Fibroblast of villous mesenchyme (primary cell): ENCODE measurements around the gene DNAH12. TPM values are rescaled to one million over a fixed set of nuclear protein-coding genes. Genes with fewer than 3 reads are reported as not detected.

Experiments
- DNase-seq: peaks from one replicate; pipeline ENCODE4 v3.0.0-alpha.2; 2010; ENCODE audit warnings: low read depth
- H3K4me3 ChIP-seq: 2 replicates; pipeline ENCODE4 v1.5.1; 2011; ENCODE audit warnings: low read depth, mild to moderate bottlenecking, low read length
- CTCF ChIP-seq: IDR thresholded peaks from 2 replicates; pipeline ENCODE4 v1.5.1; 2012; ENCODE audit warnings: low read depth, mild to moderate bottlenecking, low read length; ENCODE audit not compliant: insufficient read depth
- total RNA-seq: library from RNA; depleted of rRNA; stranded (reverse); fragments of >200 nt; gene quantifications from 2 replicates; pipeline ENCODE4 v1.2.3, GENCODE V29; 2012

Gene DNAH12
- total RNA-seq, 1 donor, result under 0.01 TPM

- TF ChIP-seq CTCF, result peak; percentile 19
- no peak overlapping the region for H3K4me3 ChIP-seq
- no peak for DNase-seq
These were observed 38.5 kb upstream of the DNAH12 start for GRCh38 chr3:57582474-57583168.

DNA sequence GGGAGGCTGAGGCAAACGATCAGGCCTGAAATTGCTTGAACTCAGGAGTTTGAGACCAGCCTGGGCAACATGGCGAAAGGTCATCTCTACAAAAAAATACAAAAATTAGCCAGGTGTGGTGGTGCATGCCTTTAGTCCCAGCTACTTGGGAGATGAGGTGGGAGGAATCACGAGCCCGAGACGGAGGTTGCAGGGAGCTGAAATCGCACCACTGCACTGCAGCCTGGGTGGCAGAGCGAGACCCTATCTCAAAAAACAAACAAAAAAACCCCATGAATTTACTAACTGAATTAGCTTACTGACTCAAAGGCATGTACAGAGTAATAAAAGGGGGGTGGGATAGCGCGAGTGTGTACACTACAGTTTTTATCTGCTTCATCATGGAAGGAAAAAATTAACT is 33.7 kb upstream of the DNAH12 start:
- DNase-seq, result no peak
- no peak for TF ChIP-seq CTCF
- no peak overlapping the region for H3K4me3 ChIP-seq

DNA sequence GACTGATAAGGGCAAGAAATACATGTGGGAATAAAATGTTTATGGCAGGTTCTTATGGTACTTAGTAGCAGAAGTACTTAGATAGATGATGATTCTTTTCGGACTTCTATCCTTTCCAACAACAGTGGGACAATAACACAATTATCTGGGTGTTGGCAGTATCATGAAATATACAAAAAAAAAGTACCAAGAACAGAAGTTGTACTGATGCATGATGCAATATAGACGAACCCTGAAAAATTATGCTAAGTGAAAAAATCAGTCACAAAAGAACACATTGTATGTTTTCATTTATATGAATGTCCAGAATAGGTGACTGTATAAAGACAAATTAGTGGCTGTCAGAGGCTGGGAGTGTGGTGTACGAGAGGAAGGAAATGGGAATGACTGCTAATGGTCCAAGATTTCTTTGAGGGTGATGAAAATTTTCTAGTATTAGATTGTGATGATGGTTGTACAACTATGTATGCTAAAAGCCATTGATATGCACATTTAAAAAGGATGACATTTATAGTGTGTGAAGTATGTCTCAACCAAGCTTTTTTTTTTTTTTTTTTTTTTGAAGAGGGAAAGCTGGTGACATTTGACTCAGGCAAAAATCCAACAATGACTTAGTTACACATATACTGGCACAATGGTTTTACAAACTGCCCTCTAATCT is 32.0 kb upstream of the DNAH12 start:
- no peak for DNase-seq
- no peak for TF ChIP-seq CTCF
- H3K4me3 ChIP-seq, result no peak overlapping the region

- H3K4me3 ChIP-seq, result no peak overlapping the region
- no peak for TF ChIP-seq CTCF
- no peak for DNase-seq
These were observed 28.0 kb upstream of the DNAH12 start for GRCh38 chr3:57572096-57572495.

DNA sequence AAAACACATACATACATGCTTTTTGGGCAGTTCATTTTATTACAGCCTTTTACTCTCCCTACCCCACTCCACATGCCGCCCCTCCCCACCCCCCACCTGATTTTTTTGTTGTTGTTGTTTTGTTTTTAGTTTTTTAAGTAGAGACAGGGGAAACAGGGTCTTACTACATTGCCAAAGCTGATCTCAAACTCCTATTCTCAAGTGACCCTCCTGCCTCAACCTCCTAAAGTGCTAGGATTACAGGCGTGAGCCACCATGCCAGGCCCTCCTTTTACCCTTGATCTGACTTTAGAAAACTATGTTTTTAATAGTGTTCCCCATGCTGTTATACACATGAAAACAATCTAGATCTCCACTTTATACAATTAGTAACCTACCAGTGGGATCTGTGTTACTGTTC is 26.7 kb upstream of the DNAH12 start:
- TF ChIP-seq CTCF, result no peak

DNA sequence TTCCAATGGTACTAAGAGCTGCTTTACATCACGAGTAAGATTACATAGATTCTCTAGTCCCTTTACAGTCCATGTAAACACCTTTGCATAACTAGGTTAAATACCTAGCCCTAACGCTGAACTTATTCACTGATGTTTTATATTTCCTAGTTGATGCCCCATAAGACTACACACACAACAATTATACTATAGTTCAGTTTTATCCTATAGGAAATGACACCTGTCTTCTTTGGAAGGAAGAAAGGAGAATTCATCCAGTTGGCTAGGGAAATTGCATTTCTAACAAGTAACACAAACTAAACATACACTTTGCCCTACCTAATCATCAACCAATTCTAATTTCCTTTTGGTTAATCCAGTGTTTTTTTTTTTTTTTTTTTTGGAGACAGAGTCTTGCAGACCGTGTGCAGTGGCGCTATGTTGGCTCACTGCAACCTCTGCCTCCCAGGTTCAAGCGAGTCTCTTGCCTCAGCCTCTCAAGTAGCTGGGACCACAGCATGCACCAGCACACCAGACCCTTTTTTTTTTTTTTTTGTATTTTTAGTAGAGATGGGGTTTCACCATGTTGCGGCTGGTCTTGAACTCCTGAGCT is 25.8 kb upstream of the DNAH12 start:
- H3K4me3 ChIP-seq, result no peak overlapping the region
- no peak for DNase-seq
- no peak for TF ChIP-seq CTCF

More for the DNA sequence above, 26.7 kb upstream of the DNAH12 start:
- no peak overlapping the region for H3K4me3 ChIP-seq
- no peak for DNase-seq

DNA sequence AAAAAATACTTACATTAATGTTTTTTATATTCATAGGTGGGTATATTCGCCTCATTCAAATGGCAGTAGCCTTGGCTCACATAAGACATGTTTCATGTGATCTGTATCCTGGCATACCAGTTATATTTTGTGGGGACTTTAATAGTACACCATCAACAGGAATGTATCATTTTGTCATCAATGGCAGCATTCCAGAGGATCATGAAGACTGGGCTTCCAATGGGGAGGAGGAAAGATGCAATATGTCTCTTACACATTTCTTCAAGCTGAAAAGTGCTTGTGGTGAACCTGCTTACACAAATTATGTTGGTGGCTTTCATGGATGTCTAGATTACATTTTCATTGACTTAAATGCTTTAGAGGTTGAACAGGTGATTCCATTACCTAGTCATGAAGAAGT is 15.4 kb upstream of the DNAH12 start:
- TF ChIP-seq CTCF, result no peak
- no peak overlapping the region for H3K4me3 ChIP-seq
- DNase-seq, result peak; percentile 29
